ENCODE measurements around the gene RABL6. TPM values are rescaled to one million over a fixed set of nuclear protein-coding genes. Genes with fewer than 3 reads are reported as not detected.
A peak's percentile ranks its signal among the peaks of the same experiment; 100 is the strongest.

The RABL6 gene
- total RNA-seq, 1 donor from 2014 or later, result 68.2 TPM

DNA sequence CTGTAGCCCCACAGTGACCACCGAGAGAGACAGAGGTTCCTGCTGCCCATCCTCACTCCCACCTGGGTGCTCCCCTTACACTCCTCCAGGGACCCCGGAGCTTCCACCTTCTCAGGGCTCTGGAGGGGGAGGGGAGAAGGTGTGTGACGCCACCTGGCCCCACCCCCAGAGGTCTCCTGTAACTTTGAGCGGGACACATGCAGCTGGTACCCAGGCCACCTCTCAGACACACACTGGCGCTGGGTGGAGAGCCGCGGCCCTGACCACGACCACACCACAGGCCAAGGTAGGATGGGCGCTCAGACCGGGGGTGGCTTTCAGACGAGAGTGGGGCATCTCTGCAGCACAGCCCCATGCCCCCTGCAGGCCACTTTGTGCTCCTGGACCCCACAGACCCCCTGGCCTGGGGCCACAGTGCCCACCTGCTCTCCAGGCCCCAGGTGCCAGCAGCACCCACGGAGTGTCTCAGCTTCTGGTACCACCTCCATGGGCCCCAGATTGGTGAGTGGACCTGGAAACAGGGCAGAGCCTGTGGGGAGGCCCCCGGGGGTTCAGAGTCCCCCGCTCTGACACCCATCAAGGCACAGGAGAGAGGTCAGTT, 48.9 kb downstream of the RABL6 start:
- DNase-seq, result no peak

DNA sequence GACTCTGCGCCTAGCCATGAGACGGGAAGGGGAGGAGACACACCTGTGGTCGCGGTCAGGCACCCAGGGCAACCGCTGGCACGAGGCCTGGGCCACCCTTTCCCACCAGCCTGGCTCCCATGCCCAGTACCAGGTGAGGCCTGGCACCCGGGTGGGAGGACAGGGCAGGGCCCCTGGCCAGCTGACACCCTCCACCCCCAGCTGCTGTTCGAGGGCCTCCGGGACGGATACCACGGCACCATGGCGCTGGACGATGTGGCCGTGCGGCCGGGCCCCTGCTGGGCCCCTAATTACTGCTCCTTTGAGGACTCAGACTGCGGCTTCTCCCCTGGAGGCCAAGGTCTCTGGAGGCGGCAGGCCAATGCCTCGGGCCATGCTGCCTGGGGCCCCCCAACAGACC, 49.4 kb downstream of the RABL6 start:
- Histone ChIP-seq H3K9me3 (no peaks in the 10 kb centered on the region), H3K4me1 (peaks cover 4% of the 10 kb centered on the region), H3K4me3 (no peak overlapping the region), H3K27me3 (no peaks in the 10 kb centered on the region), H3K36me3 (peaks cover 17% of the 10 kb centered on the region), H3K27ac (no peak overlapping the region)
- ATAC-seq (no peak), DNase-seq (no peak)
- intact Hi-C loops (cut with DNase I), result no loop called here
- TF ChIP-seq, protein P1, sequence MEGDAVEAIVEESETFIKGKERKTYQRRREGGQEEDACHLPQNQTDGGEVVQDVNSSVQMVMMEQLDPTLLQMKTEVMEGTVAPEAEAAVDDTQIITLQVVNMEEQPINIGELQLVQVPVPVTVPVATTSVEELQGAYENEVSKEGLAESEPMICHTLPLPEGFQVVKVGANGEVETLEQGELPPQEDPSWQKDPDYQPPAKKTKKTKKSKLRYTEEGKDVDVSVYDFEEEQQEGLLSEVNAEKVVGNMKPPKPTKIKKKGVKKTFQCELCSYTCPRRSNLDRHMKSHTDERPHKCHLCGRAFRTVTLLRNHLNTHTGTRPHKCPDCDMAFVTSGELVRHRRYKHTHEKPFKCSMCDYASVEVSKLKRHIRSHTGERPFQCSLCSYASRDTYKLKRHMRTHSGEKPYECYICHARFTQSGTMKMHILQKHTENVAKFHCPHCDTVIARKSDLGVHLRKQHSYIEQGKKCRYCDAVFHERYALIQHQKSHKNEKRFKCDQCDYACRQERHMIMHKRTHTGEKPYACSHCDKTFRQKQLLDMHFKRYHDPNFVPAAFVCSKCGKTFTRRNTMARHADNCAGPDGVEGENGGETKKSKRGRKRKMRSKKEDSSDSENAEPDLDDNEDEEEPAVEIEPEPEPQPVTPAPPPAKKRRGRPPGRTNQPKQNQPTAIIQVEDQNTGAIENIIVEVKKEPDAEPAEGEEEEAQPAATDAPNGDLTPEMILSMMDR (IDR thresholded peaks at IDR 0.05), result no peak

More for the DNA sequence above, 48.9 kb downstream of the RABL6 start:
- no peak for ATAC-seq
- no peaks in the 10 kb centered on the region for H3K27me3 ChIP-seq
- intact Hi-C loops (cut with DNase I), result no loop called here
- TF ChIP-seq, protein P1 (IDR thresholded peaks at IDR 0.05), result no peak
- H3K36me3 ChIP-seq, result peaks cover 12% of the 10 kb centered on the region
- no peak overlapping the region for H3K4me3 ChIP-seq
- H3K4me1 ChIP-seq, result peaks cover 4% of the 10 kb centered on the region
- no peaks in the 10 kb centered on the region for H3K9me3 ChIP-seq
- no peak overlapping the region for H3K27ac ChIP-seq

DNA sequence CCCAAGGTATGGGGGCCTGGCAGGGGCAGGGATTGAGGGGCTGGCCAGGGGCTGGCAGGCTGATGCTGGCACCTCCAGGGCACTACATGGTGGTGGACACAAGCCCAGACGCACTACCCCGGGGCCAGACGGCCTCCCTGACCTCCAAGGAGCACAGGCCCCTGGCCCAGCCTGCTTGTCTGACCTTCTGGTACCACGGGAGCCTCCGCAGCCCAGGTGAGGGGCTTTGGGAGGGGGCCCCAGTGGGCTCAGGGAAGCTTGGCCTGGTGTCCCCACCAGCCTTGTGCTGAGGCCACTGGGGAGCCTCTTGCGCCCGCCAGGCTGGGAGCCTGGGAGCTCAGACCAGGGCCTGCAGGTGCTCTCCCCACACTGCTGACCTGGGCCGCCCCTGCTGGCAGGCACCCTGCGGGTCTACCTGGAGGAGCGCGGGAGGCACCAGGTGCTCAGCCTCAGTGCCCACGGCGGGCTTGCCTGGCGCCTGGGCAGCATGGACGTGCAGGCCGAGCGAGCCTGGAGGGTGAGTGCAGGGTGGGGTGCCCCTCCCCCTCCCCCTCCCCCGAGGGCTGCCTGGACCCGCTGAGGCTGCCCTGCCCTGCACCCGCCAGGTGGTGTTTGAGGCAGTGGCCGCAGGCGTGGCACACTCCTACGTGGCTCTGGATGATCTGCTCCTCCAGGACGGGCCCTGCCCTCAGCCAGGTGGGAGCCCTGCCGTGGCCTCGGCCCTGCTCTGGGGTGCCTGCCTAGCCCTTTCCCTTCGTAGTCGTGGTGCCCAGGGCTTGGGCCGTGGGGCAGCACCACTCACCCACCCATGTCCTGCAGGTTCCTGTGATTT, 50.0 kb downstream of the RABL6 start:
- H3K27ac ChIP-seq, result no peak overlapping the region
- no peaks in the 10 kb centered on the region for H3K9me3 ChIP-seq
- peaks cover 24% of the 10 kb centered on the region for H3K36me3 ChIP-seq
- intact Hi-C loops (cut with DNase I), result no loop called here
- no peaks in the 10 kb centered on the region for H3K27me3 ChIP-seq
- TF ChIP-seq, protein P1 (IDR thresholded peaks at IDR 0.05), result no peak
- peaks cover 4% of the 10 kb centered on the region for H3K4me1 ChIP-seq
- ATAC-seq (no peak), DNase-seq (no peak)
- H3K4me3 ChIP-seq, result no peak overlapping the region

DNA sequence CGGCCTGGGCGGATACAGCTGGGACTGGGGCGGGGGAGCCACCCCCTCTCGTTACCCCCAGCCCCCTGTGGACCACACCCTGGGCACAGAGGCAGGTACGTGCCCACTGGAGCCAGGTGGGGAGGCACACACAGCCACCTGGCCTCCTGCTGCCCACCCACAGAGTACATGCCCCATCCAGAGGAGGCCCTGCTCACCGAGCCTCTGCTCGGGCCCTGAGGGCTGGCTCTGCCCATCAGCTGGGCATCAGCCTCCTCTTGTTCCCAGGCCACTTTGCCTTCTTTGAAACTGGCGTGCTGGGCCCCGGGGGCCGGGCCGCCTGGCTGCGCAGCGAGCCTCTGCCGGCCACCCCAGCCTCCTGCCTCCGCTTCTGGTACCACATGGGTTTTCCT, 50.7 kb downstream of the RABL6 start:
- H3K9me3 ChIP-seq, result no peaks in the 10 kb centered on the region
- intact Hi-C loops (cut with DNase I), result no loop called here
- TF ChIP-seq, protein P1 (IDR thresholded peaks at IDR 0.05), result no peak
- peaks cover 4% of the 10 kb centered on the region for H3K4me1 ChIP-seq
- peaks cover 30% of the 10 kb centered on the region for H3K36me3 ChIP-seq
- ATAC-seq, result no peak
- H3K4me3 ChIP-seq, result no peak overlapping the region
- DNase-seq, result no peak
- no peaks in the 10 kb centered on the region for H3K27me3 ChIP-seq
- no peak overlapping the region for H3K27ac ChIP-seq

DNA sequence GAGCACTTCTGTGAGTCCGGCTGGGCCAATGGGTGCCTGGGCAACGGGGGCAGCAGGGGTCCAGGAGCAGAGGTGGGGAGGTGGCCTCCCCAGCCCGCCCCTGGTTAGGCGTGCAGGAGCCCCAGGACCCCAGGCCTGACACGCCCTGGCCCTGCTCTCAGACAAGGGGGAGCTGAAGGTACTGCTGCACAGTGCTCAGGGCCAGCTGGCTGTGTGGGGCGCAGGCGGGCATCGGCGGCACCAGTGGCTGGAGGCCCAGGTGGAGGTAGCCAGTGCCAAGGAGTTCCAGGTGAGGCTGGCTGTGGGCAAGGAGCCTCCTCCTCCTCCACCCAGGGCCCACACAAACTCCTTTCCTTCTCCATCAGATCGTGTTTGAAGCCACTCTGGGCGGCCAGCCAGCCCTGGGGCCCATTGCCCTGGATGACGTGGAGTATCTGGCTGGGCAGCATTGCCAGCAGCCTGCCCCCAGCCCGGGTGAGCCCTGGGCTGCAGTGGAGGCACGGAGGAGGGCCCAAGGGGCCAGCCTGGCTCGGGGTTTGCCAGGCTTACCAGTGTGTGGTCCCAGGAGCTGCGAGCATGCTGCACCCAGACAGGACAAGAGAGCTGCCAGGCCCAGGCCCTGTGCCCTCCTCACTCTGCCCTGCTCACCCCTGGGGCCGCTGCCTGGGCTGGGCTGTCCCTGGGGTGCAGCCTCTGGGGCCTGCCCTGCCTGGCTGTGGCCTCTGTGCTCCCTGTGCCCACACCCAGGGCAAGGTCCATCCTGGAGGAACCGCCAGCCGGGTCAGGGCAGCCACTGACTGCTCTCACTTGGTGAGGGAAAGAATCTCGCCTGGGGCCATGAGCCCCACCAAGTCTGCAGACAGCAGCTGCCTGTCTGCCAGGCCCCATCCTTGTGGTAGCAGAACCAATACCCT, 51.4 kb downstream of the RABL6 start:
- Histone ChIP-seq H3K27me3 (no peaks in the 10 kb centered on the region), H3K27ac (no peak overlapping the region), H3K4me1 (peaks cover 8% of the 10 kb centered on the region), H3K4me3 (no peak overlapping the region), H3K36me3 (peaks cover 35% of the 10 kb centered on the region), H3K9me3 (no peaks in the 10 kb centered on the region)
- DNase-seq, result no peak
- peak; percentile 28 for ATAC-seq
- TF ChIP-seq, protein P1 (IDR thresholded peaks at IDR 0.05), result no peak
- intact Hi-C loops (cut with DNase I), result no loop called here

Data from upper lobe of right lung (tissue), 1 donor.